ENCODE measurements around the gene DCK.

GRCh38 chr4:71020611-71021010 is 27.2 kb downstream of the DCK start:
- TF ChIP-seq EZH2phosphoT487 (IDR thresholded peaks at IDR 0.05; ENCODE audit: insufficient read depth, low read depth) (no peak), EZH2 (IDR thresholded peaks at IDR 0.05; ENCODE audit: insufficient read depth, poor library complexity, severe bottlenecking) (no peak)
